ENCODE results near the gene GPR39.

The GPR39 gene

GRCh38 chr2:132477962-132478361, 61.4 kb downstream of the GPR39 start:
- no peak overlapping the region for H3K27ac ChIP-seq
- TF ChIP-seq CTCF (IDR thresholded peaks at IDR 0.05) (no peak), ZFX (IDR thresholded peaks at IDR 0.05; ENCODE audit: borderline replicate concordance) (no peak)

DNA sequence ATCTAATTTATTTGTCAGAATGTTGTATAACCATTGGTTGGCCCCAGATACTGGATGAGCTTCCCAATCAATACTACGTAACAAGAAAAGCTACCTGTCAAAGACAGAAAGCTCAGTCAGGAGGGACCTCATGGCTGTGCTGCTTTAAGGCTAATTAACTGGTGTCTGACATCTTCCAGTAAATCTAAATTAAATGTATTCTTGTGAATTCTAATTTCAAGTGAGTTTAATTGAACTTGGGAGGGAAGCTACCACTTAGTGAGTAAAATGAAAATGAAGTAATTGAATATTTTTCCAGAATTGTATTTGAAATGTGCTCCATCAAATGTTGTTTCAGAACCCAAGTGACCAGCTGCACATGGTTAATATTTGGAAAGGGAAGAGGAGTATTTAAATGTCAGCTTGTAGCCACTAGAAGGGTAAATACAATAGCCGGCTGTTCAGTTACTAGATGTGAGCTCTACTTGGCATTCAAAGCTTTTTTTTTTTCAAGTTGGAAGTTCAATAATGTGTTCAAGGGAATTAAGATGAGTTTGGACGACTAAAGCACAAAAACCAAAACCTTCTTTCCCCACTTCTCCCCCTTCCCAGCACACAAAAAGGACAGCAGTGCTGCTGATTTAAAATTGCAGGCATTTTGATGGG, 62.0 kb downstream of the GPR39 start:
- TF ChIP-seq ZFX (IDR thresholded peaks at IDR 0.05; ENCODE audit: borderline replicate concordance): no peak
- TF ChIP-seq CTCF (IDR thresholded peaks at IDR 0.05): no peak
- no peak overlapping the region for H3K27ac ChIP-seq

- TF ChIP-seq CTCF (IDR thresholded peaks at IDR 0.05) (no peak), ZFX (IDR thresholded peaks at IDR 0.05; ENCODE audit: borderline replicate concordance) (no peak)
- no peak overlapping the region for H3K27ac ChIP-seq
Measured at GRCh38 chr2:132479155-132479554, 62.5 kb downstream of the GPR39 start.

DNA sequence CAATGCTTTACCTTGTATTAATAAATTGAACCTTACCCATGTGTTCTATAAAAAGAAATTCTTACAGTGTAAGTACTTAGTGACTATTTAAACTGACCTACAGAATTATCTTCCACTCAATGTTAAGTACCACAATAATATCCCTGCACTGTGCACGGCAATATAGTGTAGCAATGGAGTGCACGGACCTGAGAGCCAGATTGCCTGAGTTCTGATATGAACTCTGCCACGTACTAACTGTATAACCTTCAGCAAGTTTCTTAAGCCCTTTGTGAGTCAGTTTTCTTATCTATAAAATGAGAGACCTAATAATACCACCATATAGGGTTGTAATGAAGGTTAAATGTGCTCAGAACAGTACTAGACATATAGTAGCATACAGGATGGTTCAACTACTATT, 66.2 kb downstream of the GPR39 start:
- H3K27ac ChIP-seq: no peak overlapping the region
- TF ChIP-seq ZFX (IDR thresholded peaks at IDR 0.05; ENCODE audit: borderline replicate concordance): no peak
- no peak for TF ChIP-seq CTCF (IDR thresholded peaks at IDR 0.05)

DNA sequence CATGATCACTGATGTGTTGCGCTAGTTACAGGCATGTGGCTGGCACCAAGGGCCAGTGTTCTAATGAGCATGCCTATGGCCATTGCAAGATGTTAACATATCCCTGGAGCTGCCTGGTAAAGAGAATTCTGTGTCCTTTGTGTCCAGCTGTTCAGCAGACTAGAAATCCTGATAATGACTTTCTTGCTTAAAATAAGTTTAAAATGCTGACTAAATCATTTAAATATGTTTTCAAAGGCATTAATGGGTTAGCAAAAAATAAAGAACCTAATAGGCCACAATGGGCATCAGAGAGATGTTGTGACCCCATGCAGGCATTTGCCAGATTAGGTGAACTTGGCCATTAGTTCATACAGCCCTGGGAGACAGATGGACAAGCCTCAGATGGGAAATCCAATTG, 67.5 kb downstream of the GPR39 start:
- TF ChIP-seq ZFX (IDR thresholded peaks at IDR 0.05; ENCODE audit: borderline replicate concordance): no peak
- no peak for TF ChIP-seq CTCF (IDR thresholded peaks at IDR 0.05)
- no peak overlapping the region for H3K27ac ChIP-seq

DNA sequence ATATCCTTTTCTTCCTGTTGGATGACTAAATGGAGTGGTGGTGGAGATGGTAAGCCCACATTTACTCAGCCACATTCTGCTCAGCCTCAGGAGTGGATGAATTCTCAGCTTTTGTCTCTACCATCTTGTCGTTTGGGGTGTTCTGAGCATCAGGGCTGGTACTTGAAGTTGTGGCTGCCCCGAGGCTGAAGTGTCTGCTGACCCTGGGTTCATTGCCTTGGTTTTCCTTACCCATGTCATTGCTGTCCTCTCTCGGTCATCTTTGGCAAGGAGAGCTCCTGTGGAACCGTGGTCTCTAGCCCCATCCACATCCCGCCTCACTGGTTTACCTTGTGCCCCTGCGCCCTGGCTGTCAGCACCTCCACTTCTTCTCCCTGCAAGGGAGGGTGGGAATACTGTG, 71.9 kb downstream of the GPR39 start:
- no peak for TF ChIP-seq ZFX (IDR thresholded peaks at IDR 0.05; ENCODE audit: borderline replicate concordance)
- TF ChIP-seq CTCF (IDR thresholded peaks at IDR 0.05): no peak
- no peak overlapping the region for H3K27ac ChIP-seq

DNA sequence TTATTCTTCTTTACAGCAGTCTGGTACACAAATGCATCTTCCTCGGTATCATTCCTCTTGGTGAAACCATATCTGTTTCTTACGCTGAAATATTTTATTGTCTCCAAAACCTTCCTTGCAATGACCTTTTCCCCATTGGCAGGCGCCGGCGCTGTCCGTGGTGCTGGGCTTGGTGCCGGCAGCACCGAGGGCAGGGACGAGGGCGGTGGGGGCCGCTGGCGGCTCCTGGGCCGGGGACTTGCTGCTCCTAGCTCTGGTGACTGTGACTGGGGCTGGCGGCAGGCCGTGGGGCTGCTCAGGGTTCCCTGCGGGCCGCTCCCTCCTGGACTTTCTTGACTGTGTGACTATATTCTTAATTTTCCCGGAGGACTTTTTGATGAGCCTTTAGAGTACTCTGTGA, 72.5 kb downstream of the GPR39 start:
- TF ChIP-seq CTCF (IDR thresholded peaks at IDR 0.05) (no peak), ZFX (IDR thresholded peaks at IDR 0.05; ENCODE audit: borderline replicate concordance) (no peak)
- H3K27ac ChIP-seq: no peak overlapping the region

Measured in 22Rv1 (cell line).